ENCODE data around the gene HS6ST3.

Gene HS6ST3

GRCh38 chr13:96632536-96633320 is 542.8 kb downstream of the HS6ST3 start:
- H3K79me2 ChIP-seq (ENCODE audit: insufficient read depth, low read length): no peaks in the 10 kb centered on the region
- no peak overlapping the region for H2AFZ ChIP-seq (ENCODE audit: low read length)
- H3K9ac ChIP-seq (ENCODE audit: low read length): no peak overlapping the region
- H3K27ac ChIP-seq (ENCODE audit: low read depth, low read length, poor library complexity, severe bottlenecking): no peak overlapping the region
- H3K9me3 ChIP-seq (ENCODE audit: low read length): no peaks in the 10 kb centered on the region
- no peak for TF ChIP-seq EZH2 (IDR thresholded peaks at IDR 0.05; ENCODE audit: borderline replicate concordance, low read length)
- TF ChIP-seq, protein P1, sequence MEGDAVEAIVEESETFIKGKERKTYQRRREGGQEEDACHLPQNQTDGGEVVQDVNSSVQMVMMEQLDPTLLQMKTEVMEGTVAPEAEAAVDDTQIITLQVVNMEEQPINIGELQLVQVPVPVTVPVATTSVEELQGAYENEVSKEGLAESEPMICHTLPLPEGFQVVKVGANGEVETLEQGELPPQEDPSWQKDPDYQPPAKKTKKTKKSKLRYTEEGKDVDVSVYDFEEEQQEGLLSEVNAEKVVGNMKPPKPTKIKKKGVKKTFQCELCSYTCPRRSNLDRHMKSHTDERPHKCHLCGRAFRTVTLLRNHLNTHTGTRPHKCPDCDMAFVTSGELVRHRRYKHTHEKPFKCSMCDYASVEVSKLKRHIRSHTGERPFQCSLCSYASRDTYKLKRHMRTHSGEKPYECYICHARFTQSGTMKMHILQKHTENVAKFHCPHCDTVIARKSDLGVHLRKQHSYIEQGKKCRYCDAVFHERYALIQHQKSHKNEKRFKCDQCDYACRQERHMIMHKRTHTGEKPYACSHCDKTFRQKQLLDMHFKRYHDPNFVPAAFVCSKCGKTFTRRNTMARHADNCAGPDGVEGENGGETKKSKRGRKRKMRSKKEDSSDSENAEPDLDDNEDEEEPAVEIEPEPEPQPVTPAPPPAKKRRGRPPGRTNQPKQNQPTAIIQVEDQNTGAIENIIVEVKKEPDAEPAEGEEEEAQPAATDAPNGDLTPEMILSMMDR (IDR thresholded peaks at IDR 0.05; ENCODE audit: low read length): no peak
- no peaks in the 10 kb centered on the region; the same call in 1 of the 2 replicates for H3K27me3 ChIP-seq (ENCODE audit: insufficient read depth, low read length)
- H3K4me3 ChIP-seq (ENCODE audit: low read depth, low read length, poor library complexity, severe bottlenecking): no peak overlapping the region
- no peaks in the 10 kb centered on the region for H3K36me3 ChIP-seq (ENCODE audit: insufficient read depth, low read length)
- H3F3A ChIP-seq (ENCODE audit: insufficient read depth, low read length): no peaks in the 10 kb centered on the region
- no peak overlapping the region for H3K4me2 ChIP-seq (ENCODE audit: low read length)
- no peaks in the 10 kb centered on the region for H3K9me2 ChIP-seq (ENCODE audit: low read depth, low read length)
- H4K20me1 ChIP-seq (ENCODE audit: insufficient read depth, low read length): no peaks in the 10 kb centered on the region
- no peaks in the 10 kb centered on the region for H3K4me1 ChIP-seq (ENCODE audit: insufficient read depth, low read length, severe bottlenecking)

GRCh38 chr13:96636001-96636709 is 546.2 kb downstream of the HS6ST3 start:
- Histone ChIP-seq H3K27ac (ENCODE audit: low read depth, low read length, poor library complexity, severe bottlenecking) (no peak overlapping the region), H2AFZ (ENCODE audit: low read length) (no peak overlapping the region), H3K4me2 (ENCODE audit: low read length) (no peak overlapping the region), H3K9me3 (ENCODE audit: low read length) (0 out of 2 replicates have a peak, but pooled peaks cover 2% of the 10 kb centered on the region), H4K20me1 (ENCODE audit: insufficient read depth, low read length) (no peaks in the 10 kb centered on the region), H3K36me3 (ENCODE audit: insufficient read depth, low read length) (no peaks in the 10 kb centered on the region), H3K27me3 (ENCODE audit: insufficient read depth, low read length) (no peaks in the 10 kb centered on the region; the same call in 1 of the 2 replicates), H3K4me1 (ENCODE audit: insufficient read depth, low read length, severe bottlenecking) (no peaks in the 10 kb centered on the region), H3K79me2 (ENCODE audit: insufficient read depth, low read length) (no peaks in the 10 kb centered on the region), H3K9me2 (ENCODE audit: low read depth, low read length) (no peaks in the 10 kb centered on the region), H3K4me3 (ENCODE audit: low read depth, low read length, poor library complexity, severe bottlenecking) (no peak overlapping the region), H3K9ac (ENCODE audit: low read length) (no peak overlapping the region), H3F3A (ENCODE audit: insufficient read depth, low read length) (no peaks in the 10 kb centered on the region)
- no peak for TF ChIP-seq EZH2 (IDR thresholded peaks at IDR 0.05; ENCODE audit: borderline replicate concordance, low read length)
- TF ChIP-seq, protein P1 (IDR thresholded peaks at IDR 0.05; ENCODE audit: low read length): no peak

GRCh38 chr13:96637039-96637438 is 547.1 kb downstream of the HS6ST3 start:
- TF ChIP-seq, protein P1 (IDR thresholded peaks at IDR 0.05; ENCODE audit: low read length): no peak
- no peak for TF ChIP-seq EZH2 (IDR thresholded peaks at IDR 0.05; ENCODE audit: borderline replicate concordance, low read length)
- Histone ChIP-seq H3K4me3 (ENCODE audit: low read depth, low read length, poor library complexity, severe bottlenecking) (no peak overlapping the region), H2AFZ (ENCODE audit: low read length) (no peak overlapping the region), H3K27me3 (ENCODE audit: insufficient read depth, low read length) (no peaks in the 10 kb centered on the region; the same call in 1 of the 2 replicates), H3K79me2 (ENCODE audit: insufficient read depth, low read length) (no peaks in the 10 kb centered on the region), H3K27ac (ENCODE audit: low read depth, low read length, poor library complexity, severe bottlenecking) (no peak overlapping the region), H3K9me2 (ENCODE audit: low read depth, low read length) (no peaks in the 10 kb centered on the region), H3K9ac (ENCODE audit: low read length) (no peak overlapping the region), H3K9me3 (ENCODE audit: low read length) (0 out of 2 replicates have a peak, but pooled peaks cover 2% of the 10 kb centered on the region), H3K4me2 (ENCODE audit: low read length) (no peak overlapping the region), H3F3A (ENCODE audit: insufficient read depth, low read length) (no peaks in the 10 kb centered on the region), H3K36me3 (ENCODE audit: insufficient read depth, low read length) (no peaks in the 10 kb centered on the region), H3K4me1 (ENCODE audit: insufficient read depth, low read length, severe bottlenecking) (no peaks in the 10 kb centered on the region), H4K20me1 (ENCODE audit: insufficient read depth, low read length) (no peaks in the 10 kb centered on the region)

Data from OCI-LY1 (cell line).